ENCODE results near the gene GZMM. TPM values are rescaled to one million over a fixed set of nuclear protein-coding genes. Genes with fewer than 3 reads are reported as not detected.

The GZMM gene
- total and polyA plus RNA-seq, 2 of the 13 experiments (the other 11 are each of a cell fraction or from before 2014, with no cell fraction given): 0.07 TPM; not detected in 1

GRCh38 chr19:512547-513365 is 31.1 kb upstream of the GZMM start (continued):
- TF ChIP-seq NFAT5 (CRISPR knock-in tag; IDR thresholded peaks at IDR 0.05): no peak
- no peak for TF ChIP-seq HIVEP1 (CRISPR knock-in tag; IDR thresholded peaks at IDR 0.05)
- TF ChIP-seq ARID2 (CRISPR knock-in tag; IDR thresholded peaks at IDR 0.05; ENCODE audit: borderline replicate concordance): no peak
- no peak for TF ChIP-seq SRSF9 (IDR thresholded peaks at IDR 0.05; ENCODE audit: borderline replicate concordance, insufficient read depth, low read depth, low read length, poor library complexity, severe bottlenecking)
- peak; percentile 57; the same call in 1 of the 2 replicates for TF ChIP-seq ZNF263 (CRISPR knock-in tag; IDR thresholded peaks at IDR 0.05)
- no peak for TF ChIP-seq NR0B2 (CRISPR knock-in tag; IDR thresholded peaks at IDR 0.05)
- no peak for TF ChIP-seq LCORL (IDR thresholded peaks at IDR 0.05)
- 0 out of 2 replicates have a peak, but pooled peaks have one; percentile 19 for TF ChIP-seq LCORL (CRISPR knock-in tag; IDR thresholded peaks at IDR 0.05)
- no peak for TF ChIP-seq ZBTB39 (CRISPR knock-in tag; IDR thresholded peaks at IDR 0.05)
- no peak for TF ChIP-seq TFDP2 (CRISPR knock-in tag; IDR thresholded peaks at IDR 0.05)
- TF ChIP-seq HDAC1 (CRISPR knock-in tag; IDR thresholded peaks at IDR 0.05): peak; percentile 42; the same call in 1 of the 2 replicates
- no peak for TF ChIP-seq FOXA1 (IDR thresholded peaks at IDR 0.05)
- TF ChIP-seq FOXA1 (CRISPR knock-in tag; IDR thresholded peaks at IDR 0.05): peak; percentile 80
- TF ChIP-seq FOXP4 (CRISPR knock-in tag; IDR thresholded peaks at IDR 0.05): no peak
- TF ChIP-seq AGO2 (optimal IDR thresholded peaks at IDR 0.05; ENCODE audit: low read depth, low read length): peak; percentile 97
- peak; percentile 23; the same call in 1 of the 2 replicates for TF ChIP-seq RXRA (CRISPR knock-in tag; IDR thresholded peaks at IDR 0.05)
- peak; percentile 50; the same call in 1 of the 2 replicates for TF ChIP-seq KDM2A (CRISPR knock-in tag; IDR thresholded peaks at IDR 0.05; ENCODE audit: borderline replicate concordance, low read depth)
- peak; percentile 86 for TF ChIP-seq AGO1 (IDR thresholded peaks at IDR 0.05; ENCODE audit: low read depth, low read length, poor library complexity, severe bottlenecking)

Measured in HepG2 (cell line).